H1 (cell line): Measurements from ENCODE around the gene ELOF1.
"Not testable (repeated sequence)": the region's sequence is repeated elsewhere in the genome, so short reads cannot be mapped to it uniquely, and the experiment has no call there.

Experiments used
- EZH2 ChIP-seq: fragments of 200-600 bp; sonication (generic); IDR thresholded peaks from 2 replicates; pipeline ENCODE4 v1.7.1; 2012; ENCODE audit warnings: low read depth, mild to moderate bottlenecking, moderate library complexity, low read length, inconsistent platforms; ENCODE audit not compliant: severe bottlenecking
- RAD21 ChIP-seq, 2 experiments: IDR thresholded peaks in 1 of 2; conservative IDR thresholded peaks in 1 of 2; 2 replicates each; pipeline ENCODE4 v1.6.1; 2011; ENCODE audit warnings: low read depth in 2 of 2, low read length in 2 of 2, improper control_type of control experiment in 1 of 2, inconsistent platforms in 1 of 2, mild to moderate bottlenecking in 1 of 2, moderate library complexity in 1 of 2
- TF ChIP-seq, protein P1 (sequence below): IDR thresholded peaks from 2 replicates; pipeline ENCODE4 v1.6.1; 2011; ENCODE audit warnings: low read length, improper control_type of control experiment
- TF ChIP-seq, protein P2 (sequence below), 3 experiments: IDR thresholded peaks; 1 replicate in 2 of 3; 2 replicates in 1 of 3; pipeline versions ENCODE4 v1.5.1 to v1.6.1; 2011; ENCODE audit warnings: low read length in 3 of 3, mild to moderate bottlenecking in 3 of 3, inconsistent platforms in 2 of 3, low read depth in 1 of 3, moderate library complexity in 1 of 3; ENCODE audit not compliant: insufficient read depth in 1 of 3; ENCODE audit errors: control extremely low read depth in 1 of 3

DNA sequence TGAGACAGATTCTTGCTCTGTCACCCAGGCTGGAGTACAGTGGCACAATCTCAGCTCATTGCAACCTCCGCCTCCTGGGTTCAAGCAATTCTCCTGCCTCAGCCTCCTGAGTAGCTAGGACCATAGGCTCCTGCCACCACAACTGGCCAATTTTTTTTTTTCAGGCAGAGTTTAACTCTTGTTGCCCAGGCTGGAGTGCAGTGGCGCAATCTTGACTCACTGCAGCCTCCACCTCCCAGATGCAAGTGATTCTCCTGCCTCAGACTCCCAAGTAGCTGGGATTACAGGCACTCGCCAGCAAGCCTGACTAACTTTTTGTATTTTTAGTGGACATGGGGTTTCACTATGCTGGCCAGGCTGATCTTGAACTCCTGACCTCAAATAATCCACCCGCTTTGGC is 14.7 kb upstream of the ELOF1 start:
- TF ChIP-seq, protein P1, sequence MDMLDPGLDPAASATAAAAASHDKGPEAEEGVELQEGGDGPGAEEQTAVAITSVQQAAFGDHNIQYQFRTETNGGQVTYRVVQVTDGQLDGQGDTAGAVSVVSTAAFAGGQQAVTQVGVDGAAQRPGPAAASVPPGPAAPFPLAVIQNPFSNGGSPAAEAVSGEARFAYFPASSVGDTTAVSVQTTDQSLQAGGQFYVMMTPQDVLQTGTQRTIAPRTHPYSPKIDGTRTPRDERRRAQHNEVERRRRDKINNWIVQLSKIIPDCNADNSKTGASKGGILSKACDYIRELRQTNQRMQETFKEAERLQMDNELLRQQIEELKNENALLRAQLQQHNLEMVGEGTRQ: not testable (repeated sequence)
- TF ChIP-seq RAD21 (IDR thresholded peaks at IDR 0.05 in 1 of 2, conservative IDR thresholded peaks at IDR 0.05 in 1 of 2; ENCODE audit: low read depth in 2 of 2, low read length in 2 of 2); EZH2: not testable (repeated sequence)
- TF ChIP-seq, protein P2, sequence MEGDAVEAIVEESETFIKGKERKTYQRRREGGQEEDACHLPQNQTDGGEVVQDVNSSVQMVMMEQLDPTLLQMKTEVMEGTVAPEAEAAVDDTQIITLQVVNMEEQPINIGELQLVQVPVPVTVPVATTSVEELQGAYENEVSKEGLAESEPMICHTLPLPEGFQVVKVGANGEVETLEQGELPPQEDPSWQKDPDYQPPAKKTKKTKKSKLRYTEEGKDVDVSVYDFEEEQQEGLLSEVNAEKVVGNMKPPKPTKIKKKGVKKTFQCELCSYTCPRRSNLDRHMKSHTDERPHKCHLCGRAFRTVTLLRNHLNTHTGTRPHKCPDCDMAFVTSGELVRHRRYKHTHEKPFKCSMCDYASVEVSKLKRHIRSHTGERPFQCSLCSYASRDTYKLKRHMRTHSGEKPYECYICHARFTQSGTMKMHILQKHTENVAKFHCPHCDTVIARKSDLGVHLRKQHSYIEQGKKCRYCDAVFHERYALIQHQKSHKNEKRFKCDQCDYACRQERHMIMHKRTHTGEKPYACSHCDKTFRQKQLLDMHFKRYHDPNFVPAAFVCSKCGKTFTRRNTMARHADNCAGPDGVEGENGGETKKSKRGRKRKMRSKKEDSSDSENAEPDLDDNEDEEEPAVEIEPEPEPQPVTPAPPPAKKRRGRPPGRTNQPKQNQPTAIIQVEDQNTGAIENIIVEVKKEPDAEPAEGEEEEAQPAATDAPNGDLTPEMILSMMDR (IDR thresholded peaks at IDR 0.05; ENCODE audit: control extremely low read depth in 1 of 3, insufficient read depth in 1 of 3, low read depth in 1 of 3, low read length in 3 of 3): not testable (repeated sequence)
